Activated CD4-positive, alpha-beta T cell treated with anti-CD3 and anti-CD28 coated beads for 4 hours (primary cell): Measurements from ENCODE around the gene RFX6.
"Not testable (repeated sequence)": the region's sequence is repeated elsewhere in the genome, so short reads cannot be mapped to it uniquely, and the experiment has no call there.

Experiments used
- DNase-seq, 2 donors: peaks; one replicate each; pipeline ENCODE4 v3.0.0-alpha.2; 2020

The RFX6 gene

GRCh38 chr6:116876635-116877611, at the start of gene RFX6:
Gene RFX6, plus strand, starts transcription at chr6:116877242. Its CDS starts 34 bp downstream, at chr6:116877276.
- DNase-seq = no peak

- DNase-seq = no peak
Measured at GRCh38 chr6:116827561-116828240, 49.3 kb upstream of the RFX6 start.

DNA sequence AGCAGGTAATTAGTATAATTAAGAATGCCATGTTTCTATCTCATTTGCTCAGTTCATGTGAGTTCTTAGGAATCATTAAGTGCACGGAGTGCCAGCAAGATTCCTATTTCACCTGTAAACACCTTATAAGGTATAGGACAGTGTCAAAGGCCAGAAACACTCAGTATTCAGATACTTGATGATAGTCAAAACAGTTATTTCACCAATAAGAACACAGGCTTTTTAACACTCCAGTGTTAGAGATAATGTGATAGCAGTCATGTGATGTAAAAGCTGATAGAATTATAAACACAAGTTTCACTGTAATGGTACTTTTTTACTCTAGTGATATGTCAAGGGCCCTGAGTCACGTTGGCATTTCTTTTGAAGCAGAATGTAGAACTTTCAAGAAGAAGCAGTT, 48.1 kb upstream of the RFX6 start, which contains the start of gene GPRC6A:
TSS of gene GPRC6A (minus strand) at position 101 of the 400 bp plus-strand sequence. CDS start at position 31, 70 bp downstream.
- DNase-seq = no peak

DNA sequence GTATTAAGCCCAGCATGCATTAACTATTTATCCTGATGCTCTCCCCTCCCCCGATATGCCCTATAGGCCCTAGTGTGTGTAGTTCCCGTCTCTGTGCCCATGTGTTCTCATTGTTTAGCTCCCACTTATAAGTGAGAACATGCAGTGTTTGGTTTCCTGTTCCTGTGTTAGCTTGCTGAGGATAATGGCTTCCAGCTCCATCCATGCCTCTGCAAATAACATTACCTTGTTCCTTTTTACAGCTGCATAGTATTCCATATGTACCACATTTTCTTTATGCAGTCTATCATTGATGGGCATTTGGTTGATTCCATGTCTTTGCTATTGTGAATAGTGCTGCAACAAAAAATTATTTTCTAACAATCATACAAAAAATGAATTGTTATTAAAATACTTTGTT, 42.5 kb upstream of the RFX6 start:
- DNase-seq = not testable (repeated sequence)

DNA sequence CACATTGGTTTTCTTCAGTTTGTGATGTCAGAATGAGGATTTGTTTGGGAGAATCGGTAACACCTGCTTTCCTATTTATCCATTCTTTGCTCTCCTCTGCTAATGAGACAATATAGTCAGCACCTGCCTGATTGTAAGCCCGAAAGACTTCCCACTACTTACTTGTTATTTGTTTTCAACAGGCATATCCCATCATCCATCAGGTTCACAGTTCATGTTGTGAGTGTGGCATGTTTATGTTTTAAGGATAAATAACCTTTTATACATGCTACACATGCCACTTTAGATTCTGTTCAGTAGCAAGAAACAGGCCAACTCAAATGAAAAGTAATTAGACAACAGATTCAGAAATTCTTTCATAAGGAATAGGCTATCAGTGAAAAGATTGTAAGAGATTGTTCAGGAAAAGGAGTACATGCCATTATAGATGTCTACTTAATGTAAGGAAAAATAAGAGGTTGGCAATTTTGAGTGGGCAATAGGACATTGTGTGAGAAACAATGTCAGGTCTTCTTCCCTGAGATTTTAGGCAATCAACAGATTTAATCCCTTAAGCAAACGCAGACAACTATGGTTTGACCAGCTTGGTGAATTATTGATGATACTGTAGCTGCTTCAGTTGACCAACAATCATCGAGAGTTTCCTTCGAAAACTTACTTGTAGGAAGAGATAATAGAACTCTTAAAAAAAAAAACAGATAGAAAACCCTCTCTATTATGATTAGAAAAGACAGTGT, 40.3 kb upstream of the RFX6 start:
- no peak for DNase-seq

DNA sequence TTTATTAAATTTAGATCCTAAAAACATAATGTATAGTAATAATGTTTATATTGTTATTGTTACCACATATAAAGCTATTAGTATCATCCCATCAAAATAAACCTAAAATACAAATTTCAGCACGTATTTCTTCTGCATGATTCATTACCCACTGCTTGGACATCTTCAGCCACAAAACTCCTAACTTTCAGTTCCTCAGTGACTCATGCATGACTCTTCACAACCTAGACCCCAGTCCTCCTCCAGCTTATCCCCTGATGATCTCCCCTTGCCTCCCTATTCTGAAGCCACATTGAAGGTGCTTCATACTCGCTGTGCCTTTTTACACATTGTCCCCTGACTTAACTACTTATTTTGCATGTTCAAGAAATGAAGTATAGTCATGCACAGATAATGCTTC, 37.0 kb upstream of the RFX6 start:
- no peak for DNase-seq

- no peak for DNase-seq
Measured at GRCh38 chr6:116842459-116842858, 34.6 kb upstream of the RFX6 start.

DNA sequence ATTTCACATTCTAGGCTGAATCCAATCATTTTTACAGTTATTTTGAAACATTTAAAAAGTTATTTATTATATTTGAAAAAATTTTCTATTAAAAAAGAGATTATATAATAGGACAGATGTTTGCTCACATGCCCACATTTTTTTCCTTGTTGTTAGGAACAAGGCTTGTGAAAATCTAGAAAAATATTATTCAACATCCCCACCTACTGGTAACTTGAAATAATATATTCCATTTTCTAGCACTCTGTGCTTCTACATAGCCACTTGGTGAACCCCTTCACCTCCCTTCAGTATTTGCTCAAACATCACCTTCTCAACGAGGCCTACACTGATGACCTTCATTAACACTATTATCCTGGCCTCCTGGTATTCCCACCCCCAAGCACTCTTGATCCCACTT, 29.8 kb upstream of the RFX6 start:
- no peak for DNase-seq

DNA sequence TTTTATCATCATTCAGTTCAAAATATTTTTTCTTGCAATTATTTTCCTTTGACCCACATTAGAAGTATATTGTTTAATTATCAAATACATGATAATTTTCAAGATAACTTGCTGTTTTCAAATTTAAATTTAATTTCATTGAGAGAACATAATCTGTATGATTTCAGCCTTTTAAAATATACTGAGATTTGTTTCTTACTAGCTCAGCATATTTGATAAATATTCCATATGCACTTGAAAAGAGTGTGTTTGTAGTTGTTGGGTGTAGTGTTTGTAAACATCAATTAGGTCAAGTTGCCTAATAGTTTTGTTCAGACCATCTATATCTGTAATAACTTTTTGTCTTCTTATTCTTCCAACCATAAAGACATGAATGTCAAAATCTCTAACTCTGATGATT, 19.0 kb upstream of the RFX6 start:
- DNase-seq = no peak

- no peak for DNase-seq
Measured at GRCh38 chr6:116859264-116859663, 17.8 kb upstream of the RFX6 start.

GRCh38 chr6:116866281-116866871, 10.7 kb upstream of the RFX6 start:
- no peak for DNase-seq

- DNase-seq = no peak
Measured at GRCh38 chr6:116872771-116873170, 4.3 kb upstream of the RFX6 start.

- DNase-seq = no peak
Measured at GRCh38 chr6:116876107-116876506, 935 bp upstream of the RFX6 start.

- DNase-seq = no peak
Measured at GRCh38 chr6:116877743-116878142, 701 bp downstream of the RFX6 start.

DNA sequence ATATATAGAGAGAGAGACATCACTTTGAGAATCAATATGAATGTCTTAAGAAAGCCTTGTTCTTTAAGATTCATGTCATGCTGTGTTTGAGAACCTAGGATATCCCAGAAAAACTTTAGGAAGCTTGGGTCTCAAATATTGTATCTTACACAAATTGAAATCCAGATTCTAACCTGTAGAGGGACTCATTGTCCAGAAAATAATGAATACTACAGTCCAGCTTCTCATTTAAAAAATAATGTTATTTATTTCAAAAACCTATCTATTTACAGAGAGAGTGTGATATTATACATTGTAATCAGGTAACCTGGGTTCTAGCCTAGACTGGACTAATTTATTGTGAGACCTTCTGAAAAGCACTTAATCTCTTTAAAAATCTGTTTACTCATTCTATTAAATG, 4.2 kb downstream of the RFX6 start:
- no peak for DNase-seq

- DNase-seq = no peak
Measured at GRCh38 chr6:116883005-116883404, 6.0 kb downstream of the RFX6 start.

GRCh38 chr6:116884530-116884929, 7.5 kb downstream of the RFX6 start:
- no peak for DNase-seq

DNA sequence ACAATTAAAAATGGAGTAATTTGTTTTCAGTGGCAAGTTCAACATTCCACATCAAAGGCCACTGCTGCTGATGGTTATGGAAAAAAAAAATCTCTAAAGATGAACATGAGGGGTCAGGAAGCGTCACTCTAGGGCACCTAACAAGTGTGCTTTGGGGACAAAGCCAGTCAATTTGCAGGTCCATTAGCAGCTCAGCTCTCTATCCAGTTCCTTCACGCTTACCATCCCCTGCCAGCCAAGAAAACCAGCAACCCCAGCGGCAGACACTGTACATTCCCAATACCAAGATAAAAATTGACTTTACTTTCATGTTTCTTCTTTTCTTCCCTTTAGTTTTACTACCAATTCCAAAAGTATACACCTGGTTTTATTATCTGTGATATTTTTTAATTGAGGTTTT, 10.1 kb downstream of the RFX6 start:
- no peak for DNase-seq

GRCh38 chr6:116887894-116888293, 10.9 kb downstream of the RFX6 start:
- no peak for DNase-seq

GRCh38 chr6:116888732-116889360, 11.8 kb downstream of the RFX6 start:
- DNase-seq = no peak

GRCh38 chr6:116894669-116895068, 17.6 kb downstream of the RFX6 start:
- no peak for DNase-seq

DNA sequence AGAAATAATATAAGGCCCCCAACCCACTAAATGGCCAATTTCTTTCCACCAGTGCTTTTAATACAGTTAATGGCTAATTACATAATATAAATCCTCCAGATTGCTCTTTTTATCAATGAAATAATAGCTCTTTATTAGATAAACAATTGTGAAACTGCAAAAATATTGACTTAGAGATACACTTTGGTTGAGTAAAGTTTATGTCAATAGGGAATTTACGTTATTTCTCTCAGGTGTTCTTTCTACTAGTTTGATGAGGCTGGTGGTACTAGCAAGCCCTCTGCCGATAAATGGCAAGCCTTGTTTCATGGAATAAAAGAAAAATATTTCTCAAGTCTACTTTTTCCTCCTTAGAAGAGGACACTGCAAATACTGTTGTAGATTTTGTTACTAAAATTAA, 18.9 kb downstream of the RFX6 start:
- no peak for DNase-seq
